OCI-LY7 (cell line): ENCODE results near the gene MIA. TPM values are rescaled to one million over a fixed set of nuclear protein-coding genes. Genes with fewer than 3 reads are reported as not detected.
A peak's percentile ranks its signal among the peaks of the same experiment; 100 is the strongest.

Experiments used
- BruUV-seq: library from RNA; stranded (reverse); fragments of 400-500 nt; replicated peaks from 2 replicates; lab custom pipeline; 2021; lab: Mats Ljungman, UMichigan
- CTCF ChIA-PET: fragments of 300-600 bp; sonication (Branson Sonifier 250); formaldehyde crosslinking; loops from one replicate; lab custom pipeline; 2022; ENCODE audit warnings: antibody characterized with exemption; ENCODE audit not compliant: unreplicated experiment; lab: Charles Lee
- POLR2A ChIA-PET: fragments of 300-600 bp; sonication (Branson Sonifier 250); formaldehyde crosslinking; loops from one replicate; lab custom pipeline; 2022; ENCODE audit warnings: antibody characterized with exemption; lab: Charles Lee
- DNase-seq: peaks from one replicate; pipeline ENCODE4 v3.0.0-alpha.2; 2015; ENCODE audit warnings: low spot score
- H2AFZ ChIP-seq: fragments of 200-600 bp; sonication (generic), shearing (Covaris generic); 2 replicates; pipeline ENCODE4 v1.6.1; 2014; ENCODE audit warnings: mild to moderate bottlenecking, antibody characterized with exemption, low read length, moderate library complexity
- H3K27ac ChIP-seq: fragments of 200-600 bp; sonication (generic); 2 replicates; pipeline ENCODE4 v1.5.1; 2014; ENCODE audit warnings: mixed run types, low read depth, mild to moderate bottlenecking, moderate library complexity, low read length, inconsistent platforms; ENCODE audit not compliant: poor library complexity, severe bottlenecking
- H3K36me3 ChIP-seq: fragments of 200-600 bp; sonication (generic); 2 replicates; pipeline ENCODE4 v1.6.1; 2014; ENCODE audit warnings: mild to moderate bottlenecking, antibody characterized with exemption, low read length, moderate library complexity, mixed read lengths; ENCODE audit not compliant: insufficient read depth
- H3K4me1 ChIP-seq: fragments of 200-600 bp; sonication (generic); 2 replicates; pipeline ENCODE4 v1.5.1; 2014; ENCODE audit warnings: mild to moderate bottlenecking, low read length; ENCODE audit not compliant: insufficient read depth, poor library complexity, severe bottlenecking
- H3K4me2 ChIP-seq: fragments of 200-600 bp; sonication (generic); 2 replicates; pipeline ENCODE4 v1.6.1; 2014; ENCODE audit warnings: mild to moderate bottlenecking, low read length
- H3K4me3 ChIP-seq: fragments of 200-600 bp; sonication (generic); 2 replicates; pipeline ENCODE4 v1.5.1; 2014; ENCODE audit warnings: mild to moderate bottlenecking, low read depth, low read length; ENCODE audit not compliant: poor library complexity, severe bottlenecking
- H3K79me2 ChIP-seq: fragments of 200-600 bp; sonication (generic); 2 replicates; pipeline ENCODE4 v1.6.1; 2016; ENCODE audit warnings: low read depth, mild to moderate bottlenecking, low read length, moderate library complexity, mixed read lengths; ENCODE audit not compliant: insufficient read depth
- H3K9me2 ChIP-seq: fragments of 200-600 bp; sonication (generic); 2 replicates; pipeline ENCODE4 v1.6.1; 2016; ENCODE audit warnings: mild to moderate bottlenecking, low read length, mixed read lengths; ENCODE audit not compliant: insufficient read depth
- H3K9me3 ChIP-seq: fragments of 200-600 bp; sonication (generic); 2 replicates; pipeline ENCODE4 v1.6.1; 2014; ENCODE audit warnings: mild to moderate bottlenecking, mixed run types, low read length, mixed read lengths
- H4K20me1 ChIP-seq: fragments of 200-600 bp; sonication (generic); 2 replicates; pipeline ENCODE4 v1.6.1; 2014; ENCODE audit warnings: mild to moderate bottlenecking, antibody characterized with exemption, low read length, moderate library complexity, mixed read lengths; ENCODE audit not compliant: insufficient read depth
- EZH2phosphoT487 ChIP-seq: fragments of 200-600 bp; sonication (generic); IDR thresholded peaks from 2 replicates; pipeline ENCODE4 v1.6.1; 2018; ENCODE audit warnings: low read depth, borderline replicate concordance, mild to moderate bottlenecking, mixed run types, antibody characterized with exemption, low read length, moderate library complexity, mixed read lengths
- intact Hi-C: fragments of 100-400 bp; cut with micrococcal nuclease; formaldehyde crosslinking; loops from one replicate; pipeline ENCODE4 v1.10.0; 2022; ENCODE audit not compliant: unreplicated experiment
- total RNA-seq, 2 experiments: library from RNA; depleted of rRNA in 1 of 2; stranded (reverse); fragments of >200 nt in 1 of 2; shearing (Covaris generic) in 1 of 2; gene quantifications; 2 replicates each; pipeline ENCODE4 v1.2.3, GENCODE V29; 2014 to 2022
- TF ChIP-seq, protein P1 (sequence below): fragments of 200-600 bp; sonication (generic); conservative IDR thresholded peaks from 2 replicates; pipeline ENCODE4 v1.5.1; 2014; ENCODE audit warnings: mild to moderate bottlenecking, antibody characterized with exemption, low read length, moderate library complexity, mixed read lengths

Gene MIA
- total RNA-seq, 2 experiments from 2014 or later = not detected

DNA sequence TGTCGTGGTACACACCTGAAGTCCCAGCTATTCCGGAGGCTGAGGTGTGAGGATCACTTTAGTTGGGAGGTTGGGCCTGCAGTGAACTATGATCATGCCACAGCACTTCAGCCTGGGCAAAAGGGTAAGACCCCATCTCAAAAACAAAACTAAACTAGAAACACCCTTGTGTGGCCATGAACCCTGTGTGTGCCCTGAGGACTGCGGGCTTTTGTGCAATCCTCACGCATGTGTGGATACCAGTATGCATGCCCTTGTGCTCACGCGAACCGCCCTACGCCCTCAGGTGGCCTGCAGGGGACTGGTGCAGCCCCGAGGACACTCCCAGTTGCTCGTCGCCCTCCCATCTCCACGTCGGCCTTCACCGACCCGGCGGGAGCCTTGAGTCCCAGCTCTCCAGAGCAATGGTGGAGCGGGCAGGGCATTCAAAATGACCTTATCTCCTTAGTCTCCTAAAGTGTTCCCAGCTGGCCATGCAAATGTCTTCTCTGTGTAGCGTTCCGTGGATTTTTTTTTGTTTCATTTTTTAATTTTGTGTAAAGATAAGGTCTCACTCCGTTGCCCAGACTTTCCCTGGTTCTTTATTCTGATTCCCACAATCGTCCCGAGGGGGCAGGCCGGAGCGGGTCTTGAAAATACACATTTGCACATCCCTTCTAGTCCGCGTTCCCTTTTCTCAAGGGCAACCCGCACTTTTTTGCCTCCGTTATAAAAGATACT, 22.8 kb downstream of the MIA start:
- H4K20me1 ChIP-seq = peaks cover 9% of the 10 kb centered on the region; the same call in 1 of the 2 replicates
- POLR2A ChIA-PET = interaction anchor here (0.7 to 1.9 kb wide), 3 partner anchors 20 to 45 kb away, joined by 3 to 14 read pairs (median 3); partner anchors contain the start of gene RAB4B
- H2AFZ ChIP-seq = peak overlapping the region; percentile 53; the same call in 1 of the 2 replicates
- intact Hi-C loops = loop anchor here (2.0 to 5.0 kb wide), 3 partner anchors 47 to 464 kb away; partner anchors contain the start of genes ACTMAP, COQ8B, HNRNPUL1 and ITPKC
- peak overlapping the region; percentile 72 for H3K4me2 ChIP-seq
- no peaks in the 10 kb centered on the region for H3K9me2 ChIP-seq
- TF ChIP-seq EZH2phosphoT487 = no peak
- TF ChIP-seq, protein P1, sequence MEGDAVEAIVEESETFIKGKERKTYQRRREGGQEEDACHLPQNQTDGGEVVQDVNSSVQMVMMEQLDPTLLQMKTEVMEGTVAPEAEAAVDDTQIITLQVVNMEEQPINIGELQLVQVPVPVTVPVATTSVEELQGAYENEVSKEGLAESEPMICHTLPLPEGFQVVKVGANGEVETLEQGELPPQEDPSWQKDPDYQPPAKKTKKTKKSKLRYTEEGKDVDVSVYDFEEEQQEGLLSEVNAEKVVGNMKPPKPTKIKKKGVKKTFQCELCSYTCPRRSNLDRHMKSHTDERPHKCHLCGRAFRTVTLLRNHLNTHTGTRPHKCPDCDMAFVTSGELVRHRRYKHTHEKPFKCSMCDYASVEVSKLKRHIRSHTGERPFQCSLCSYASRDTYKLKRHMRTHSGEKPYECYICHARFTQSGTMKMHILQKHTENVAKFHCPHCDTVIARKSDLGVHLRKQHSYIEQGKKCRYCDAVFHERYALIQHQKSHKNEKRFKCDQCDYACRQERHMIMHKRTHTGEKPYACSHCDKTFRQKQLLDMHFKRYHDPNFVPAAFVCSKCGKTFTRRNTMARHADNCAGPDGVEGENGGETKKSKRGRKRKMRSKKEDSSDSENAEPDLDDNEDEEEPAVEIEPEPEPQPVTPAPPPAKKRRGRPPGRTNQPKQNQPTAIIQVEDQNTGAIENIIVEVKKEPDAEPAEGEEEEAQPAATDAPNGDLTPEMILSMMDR = peak; percentile 63
- no peaks in the 10 kb centered on the region for H3K9me3 ChIP-seq
- peak; percentile 65 for DNase-seq
- H3K4me1 ChIP-seq = peaks cover 53% of the 10 kb centered on the region
- H3K36me3 ChIP-seq = peaks cover 27% of the 10 kb centered on the region; the same call in 1 of the 2 replicates
- H3K79me2 ChIP-seq = peaks cover 38% of the 10 kb centered on the region
- peak overlapping the region; percentile 57 for H3K27ac ChIP-seq
- CTCF ChIA-PET = no interaction called here
- no TSS peak for BruUV-seq
- H3K4me3 ChIP-seq = peak overlapping the region; percentile 62

DNA sequence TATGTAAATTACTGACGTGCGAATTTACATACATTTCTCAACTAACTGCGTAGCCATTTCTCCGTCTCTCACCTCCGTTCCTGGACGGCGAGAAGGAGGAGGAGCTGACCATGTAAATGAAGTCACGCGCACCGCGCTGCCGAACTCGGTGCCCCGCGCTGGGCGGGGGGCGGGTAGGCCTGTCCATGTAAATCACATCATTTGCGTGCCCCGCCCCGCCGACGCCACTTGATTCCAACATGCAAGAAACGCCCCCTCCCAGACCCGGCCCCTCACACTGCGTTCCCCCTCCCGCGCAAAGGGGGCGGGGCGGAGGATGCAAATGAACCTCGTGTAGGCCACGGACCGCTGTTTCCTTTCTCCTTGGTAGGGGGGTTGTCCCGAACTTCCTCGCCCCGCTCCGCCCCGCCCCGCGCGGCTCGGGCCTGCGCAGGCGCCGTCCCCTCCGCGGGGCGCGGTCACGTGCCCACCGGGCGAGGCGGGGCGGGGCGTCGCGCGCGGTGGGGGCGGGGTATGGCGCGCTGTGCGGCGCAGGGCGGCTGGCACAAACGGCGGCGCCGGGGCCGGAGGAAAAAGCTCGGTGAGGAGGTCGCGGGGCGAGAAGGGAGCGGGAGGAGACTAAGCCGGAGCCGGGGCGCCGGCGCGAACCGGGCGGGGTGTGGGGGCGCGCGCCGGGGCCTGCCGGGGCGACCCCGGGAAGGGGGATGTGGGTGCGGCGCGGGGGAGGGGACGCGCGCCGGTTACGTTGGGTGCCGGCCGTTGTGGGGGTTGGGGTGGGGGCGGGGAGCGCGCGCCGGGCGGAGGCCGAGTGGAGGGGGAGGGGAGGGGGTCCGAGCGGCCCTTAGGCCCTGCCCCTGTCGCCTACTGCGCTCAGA, 23.6 kb downstream of the MIA start, which contains the start of gene EGLN2:
Gene EGLN2, plus strand, starts transcription at position 509 of the 875 bp plus-strand sequence. CDS start 1,382 bp downstream, outside the sequence.
- Histone ChIP-seq H3K36me3 (peaks cover 35% of the 10 kb centered on the region; the same call in 1 of the 2 replicates), H3K79me2 (peaks cover 45% of the 10 kb centered on the region), H3K4me2 (peak within 1 kb of the TSS; percentile 97), H3K27ac (peak within 1 kb of the TSS; percentile 65), H3K9me3 (no peaks in the 10 kb centered on the region), H2AFZ (peak within 1 kb of the TSS; percentile 53; the same call in 1 of the 2 replicates), H3K4me3 (peak within 1 kb of the TSS; percentile 99), H3K4me1 (peaks cover 58% of the 10 kb centered on the region), H3K9me2 (no peaks in the 10 kb centered on the region), H4K20me1 (peaks cover 14% of the 10 kb centered on the region; the same call in 1 of the 2 replicates)
- TF ChIP-seq, protein P1 = no peak
- no peak for TF ChIP-seq EZH2phosphoT487
- POLR2A ChIA-PET = interaction anchor here (0.6 to 1.9 kb wide), 4 partner anchors 12 to 46 kb away, joined by 3 to 14 read pairs (median 3); partner anchors contain the start of gene RAB4B
- intact Hi-C loops = loop anchor here (1.0 to 5.0 kb wide), 4 partner anchors 22 to 463 kb away; partner anchors contain the start of genes ACTMAP, COQ8B, HNRNPUL1 and ITPKC
- DNase-seq = peak; percentile 100
- no TSS peak for BruUV-seq
- CTCF ChIA-PET = interaction anchor here (0.6 kb wide), 1 partner anchor 21 kb away, joined by 3 read pairs; the partner anchor contains the start of gene RAB4B
